Neural crest cell (in vitro differentiated cells): ENCODE results near the gene PLEKHG4. TPM values are rescaled to one million over a fixed set of nuclear protein-coding genes. Genes with fewer than 3 reads are reported as not detected.

Experiments
- DNase-seq: peaks from one replicate; pipeline ENCODE4 v3.0.0; 2021; ENCODE audit warnings: low read depth, mixed read lengths, low spot score
- H3K27ac Mint-ChIP-seq: one replicate; pipeline ENCODE4 v1.8.0; 2021; ENCODE audit warnings: mild to moderate bottlenecking, mixed read lengths; ENCODE audit not compliant: unreplicated experiment
- H3K27me3 Mint-ChIP-seq: 2 replicates; pipeline ENCODE4 v1.8.0; 2021; ENCODE audit warnings: low read depth, mild to moderate bottlenecking, mixed read lengths
- H3K36me3 Mint-ChIP-seq: 2 replicates; pipeline ENCODE4 v1.8.0; 2021; ENCODE audit warnings: low read depth, mild to moderate bottlenecking, mixed read lengths
- H3K4me1 Mint-ChIP-seq: 2 replicates; pipeline ENCODE4 v1.8.0; 2021; ENCODE audit warnings: mixed read lengths
- H3K4me3 Mint-ChIP-seq: one replicate; pipeline ENCODE4 v1.8.0; 2021; ENCODE audit warnings: mild to moderate bottlenecking, mixed read lengths
- H3K9me3 Mint-ChIP-seq: 2 replicates; pipeline ENCODE4 v1.8.0; 2021; ENCODE audit warnings: mixed read lengths
- total RNA-seq: library from RNA; stranded (reverse); gene quantifications from 2 replicates; pipeline ENCODE4 v1.2.1, GENCODE V29; 2021
- TF ChIP-seq, protein P1 (sequence below): fragments of 200-600 bp; sonication (generic); conservative IDR thresholded peaks from 2 replicates; pipeline ENCODE4 v1.5.0; 2021; ENCODE audit warnings: antibody characterized with exemption, mild to moderate bottlenecking

The PLEKHG4 gene
- total RNA-seq, 1 donor from 2014 or later, result 4.0 TPM

DNA sequence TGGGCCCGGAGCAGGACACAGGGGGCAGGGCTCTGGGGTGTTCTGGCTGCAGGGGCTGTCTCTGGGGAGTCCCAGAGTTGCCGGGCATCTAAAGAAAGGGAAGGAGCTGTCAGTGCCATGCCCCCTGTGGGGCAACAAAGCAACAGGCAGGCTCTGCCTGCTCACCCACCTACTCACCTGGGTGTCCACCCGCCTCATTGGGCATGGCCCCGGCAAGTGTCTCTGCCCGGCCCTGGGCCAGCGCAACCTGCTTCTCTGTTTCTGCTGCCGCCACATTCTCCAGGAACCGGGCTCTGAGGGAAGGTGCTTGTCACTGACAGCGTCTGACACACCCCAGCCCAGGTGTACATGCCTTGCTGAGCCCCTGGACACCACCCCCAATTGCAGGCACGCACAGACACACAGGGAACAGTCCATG, 45.1 kb upstream of the PLEKHG4 start:
- no peaks in the 10 kb centered on the region for H3K9me3 Mint-ChIP-seq

DNA sequence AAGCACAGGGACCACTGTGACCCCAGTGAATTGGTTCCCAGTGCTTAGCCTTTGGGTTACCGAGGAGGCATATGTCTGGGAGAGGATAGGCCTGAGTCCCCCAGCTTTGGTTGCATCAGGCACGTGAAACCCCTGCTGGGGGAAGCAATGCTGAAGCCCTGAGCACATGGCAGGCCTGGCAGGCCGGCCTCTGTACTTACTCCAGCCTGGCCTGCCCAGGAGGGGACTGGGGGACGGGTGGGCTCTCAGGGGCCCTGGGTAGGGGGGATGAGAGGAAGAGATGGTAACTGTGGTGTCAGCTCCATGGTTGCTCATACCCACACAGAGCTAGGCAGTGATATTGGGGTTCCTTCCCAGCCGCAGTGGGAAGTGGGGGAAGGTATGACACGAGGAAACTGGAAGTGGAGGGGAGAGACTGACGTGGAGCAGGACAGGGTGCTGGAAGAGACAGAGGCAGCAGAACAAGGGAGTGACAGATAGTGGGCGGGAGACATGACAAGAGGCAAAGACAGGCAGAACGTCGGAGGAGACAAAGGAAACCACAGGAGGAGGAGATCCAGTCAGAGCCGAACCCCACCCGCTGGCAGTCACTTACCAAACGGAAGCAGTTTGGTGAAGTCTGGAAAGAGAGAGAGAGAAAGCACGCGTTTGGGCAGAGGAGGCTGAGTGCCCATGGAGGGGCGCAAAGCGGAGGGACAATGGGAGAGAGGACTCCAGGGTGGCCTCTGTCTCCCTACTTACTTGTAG, 43.3 kb upstream of the PLEKHG4 start:
- H3K4me1 Mint-ChIP-seq, result peaks cover 9% of the 10 kb centered on the region
- H3K9me3 Mint-ChIP-seq, result no peaks in the 10 kb centered on the region
- peak overlapping the region; percentile 78 for H3K27ac Mint-ChIP-seq
- H3K27me3 Mint-ChIP-seq, result no peaks in the 10 kb centered on the region
- H3K4me3 Mint-ChIP-seq, result no peak overlapping the region
- no peak for DNase-seq
- H3K36me3 Mint-ChIP-seq, result peaks cover 12% of the 10 kb centered on the region
- TF ChIP-seq, protein P1, sequence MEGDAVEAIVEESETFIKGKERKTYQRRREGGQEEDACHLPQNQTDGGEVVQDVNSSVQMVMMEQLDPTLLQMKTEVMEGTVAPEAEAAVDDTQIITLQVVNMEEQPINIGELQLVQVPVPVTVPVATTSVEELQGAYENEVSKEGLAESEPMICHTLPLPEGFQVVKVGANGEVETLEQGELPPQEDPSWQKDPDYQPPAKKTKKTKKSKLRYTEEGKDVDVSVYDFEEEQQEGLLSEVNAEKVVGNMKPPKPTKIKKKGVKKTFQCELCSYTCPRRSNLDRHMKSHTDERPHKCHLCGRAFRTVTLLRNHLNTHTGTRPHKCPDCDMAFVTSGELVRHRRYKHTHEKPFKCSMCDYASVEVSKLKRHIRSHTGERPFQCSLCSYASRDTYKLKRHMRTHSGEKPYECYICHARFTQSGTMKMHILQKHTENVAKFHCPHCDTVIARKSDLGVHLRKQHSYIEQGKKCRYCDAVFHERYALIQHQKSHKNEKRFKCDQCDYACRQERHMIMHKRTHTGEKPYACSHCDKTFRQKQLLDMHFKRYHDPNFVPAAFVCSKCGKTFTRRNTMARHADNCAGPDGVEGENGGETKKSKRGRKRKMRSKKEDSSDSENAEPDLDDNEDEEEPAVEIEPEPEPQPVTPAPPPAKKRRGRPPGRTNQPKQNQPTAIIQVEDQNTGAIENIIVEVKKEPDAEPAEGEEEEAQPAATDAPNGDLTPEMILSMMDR, result no peak

More for the DNA sequence above, 45.1 kb upstream of the PLEKHG4 start:
- no peaks in the 10 kb centered on the region for H3K27me3 Mint-ChIP-seq
- H3K27ac Mint-ChIP-seq, result no peak overlapping the region
- TF ChIP-seq, protein P1, result no peak
- H3K4me1 Mint-ChIP-seq, result peaks cover 9% of the 10 kb centered on the region
- no peak for DNase-seq
- H3K36me3 Mint-ChIP-seq, result peaks cover 14% of the 10 kb centered on the region
- no peak overlapping the region for H3K4me3 Mint-ChIP-seq

DNA sequence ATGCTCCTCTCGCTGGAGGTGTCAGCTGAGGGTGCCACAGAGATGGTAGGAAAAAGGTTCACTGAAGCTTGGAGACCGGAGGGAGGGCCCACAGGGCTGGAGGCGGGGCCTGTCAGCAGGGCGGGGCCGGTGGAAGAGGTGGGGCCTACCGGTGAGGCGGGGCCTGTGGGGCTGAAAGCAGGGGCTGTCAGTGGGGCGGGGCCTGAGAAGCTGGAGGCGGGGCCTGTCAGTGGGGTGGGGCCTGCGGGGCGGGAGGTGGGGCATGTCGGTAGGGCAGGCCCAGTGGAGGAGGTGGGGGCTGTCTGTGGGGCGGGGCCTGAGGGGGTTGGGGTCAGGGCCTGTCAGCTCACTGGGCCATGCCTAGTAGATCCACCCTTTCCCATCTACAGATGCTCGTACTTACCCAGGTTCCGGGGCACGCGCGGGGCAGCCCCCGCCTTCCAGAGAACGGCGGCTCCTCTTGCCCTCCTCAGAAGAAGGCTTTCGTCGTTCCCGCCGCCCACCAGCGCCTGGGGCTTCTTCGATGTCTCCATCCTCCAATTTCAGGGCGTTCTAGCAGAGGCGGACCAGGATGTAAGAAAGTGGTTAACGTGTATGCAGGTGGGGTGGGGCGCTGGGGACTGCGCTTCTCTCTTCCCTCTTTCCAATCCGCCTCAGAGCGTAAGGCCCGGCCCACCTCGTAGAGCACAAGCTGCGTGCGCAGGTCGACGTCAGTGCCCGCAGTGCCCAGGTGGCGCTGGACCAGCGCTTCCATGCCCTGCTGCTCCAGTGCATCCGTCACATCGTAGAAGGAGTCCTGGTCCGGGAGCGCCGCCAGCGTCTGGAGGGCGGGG, 42.6 kb upstream of the PLEKHG4 start:
- Mint-ChIP-seq H3K4me3 (no peak overlapping the region), H3K27me3 (no peaks in the 10 kb centered on the region), H3K36me3 (peaks cover 12% of the 10 kb centered on the region), H3K9me3 (no peaks in the 10 kb centered on the region), H3K4me1 (peaks cover 14% of the 10 kb centered on the region), H3K27ac (no peak overlapping the region)
- DNase-seq, result peak; percentile 42
- TF ChIP-seq, protein P1, result no peak

DNA sequence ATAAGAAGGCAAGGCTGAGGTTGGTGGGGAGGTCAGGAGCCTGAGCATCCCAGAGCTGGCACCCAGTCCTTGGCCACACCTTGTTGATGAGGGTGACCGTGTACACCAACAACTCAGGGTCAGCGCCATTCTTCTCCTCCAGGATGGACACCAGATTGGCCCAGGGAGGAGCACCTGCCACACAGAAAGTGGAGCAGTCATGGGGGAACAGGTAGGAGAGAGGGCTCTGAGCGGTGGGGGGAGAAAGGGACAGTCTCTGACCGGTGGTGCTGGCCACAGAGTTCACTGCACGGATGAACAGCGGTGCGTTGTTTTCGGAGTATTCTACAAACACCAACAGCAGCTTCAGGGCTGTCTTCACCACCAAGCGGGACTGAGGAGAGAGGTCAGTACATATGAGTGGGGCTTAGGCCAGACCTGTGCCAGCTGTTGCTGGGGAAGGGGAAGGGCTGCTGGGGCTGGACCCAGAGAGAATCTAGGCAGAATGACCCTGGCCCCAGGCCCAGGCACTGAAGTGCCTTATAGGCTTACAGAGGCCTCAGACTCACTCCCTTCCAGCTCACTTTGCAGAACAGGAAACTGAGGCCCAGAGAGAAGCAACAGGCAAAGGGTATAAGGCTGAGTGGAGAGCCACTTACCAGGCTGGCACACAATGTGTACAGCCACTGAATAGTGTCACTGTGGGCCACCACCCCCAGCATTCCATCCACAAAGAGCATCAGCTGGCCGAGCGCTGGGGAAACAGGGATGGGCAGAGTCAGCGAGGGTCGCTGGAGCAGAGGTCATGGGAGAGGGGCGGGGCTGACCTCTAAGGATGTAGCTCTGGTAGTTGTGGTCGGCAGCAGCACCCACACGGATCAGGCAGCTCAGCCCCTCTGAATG, 41.7 kb upstream of the PLEKHG4 start:
- Mint-ChIP-seq H3K4me1 (peaks cover 14% of the 10 kb centered on the region), H3K36me3 (peaks cover 12% of the 10 kb centered on the region), H3K27me3 (no peaks in the 10 kb centered on the region), H3K9me3 (no peaks in the 10 kb centered on the region), H3K4me3 (no peak overlapping the region), H3K27ac (no peak overlapping the region)
- TF ChIP-seq, protein P1, result no peak
- DNase-seq, result no peak

DNA sequence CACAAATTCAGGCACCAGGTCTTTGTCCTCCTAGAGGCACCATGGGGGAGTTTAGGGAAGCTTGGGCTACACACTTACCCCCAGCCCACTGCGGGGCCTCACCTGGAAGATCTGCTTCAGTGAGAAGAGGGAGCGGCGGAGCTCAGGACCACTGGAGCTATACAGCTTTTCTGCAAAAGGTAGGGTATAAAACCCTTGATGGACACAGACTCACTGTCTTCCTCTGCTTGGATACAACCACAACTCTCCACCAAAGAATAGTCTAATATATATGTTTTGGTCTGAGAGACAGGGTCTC, 41.1 kb upstream of the PLEKHG4 start:
- DNase-seq, result no peak
- no peak overlapping the region for H3K4me3 Mint-ChIP-seq
- TF ChIP-seq, protein P1, result no peak
- H3K27me3 Mint-ChIP-seq, result no peaks in the 10 kb centered on the region
- no peaks in the 10 kb centered on the region for H3K9me3 Mint-ChIP-seq
- H3K27ac Mint-ChIP-seq, result no peak overlapping the region
- H3K4me1 Mint-ChIP-seq, result peaks cover 14% of the 10 kb centered on the region
- peaks cover 12% of the 10 kb centered on the region for H3K36me3 Mint-ChIP-seq
